Measurements from ENCODE around the gene FNBP1.

Gene FNBP1

DNA sequence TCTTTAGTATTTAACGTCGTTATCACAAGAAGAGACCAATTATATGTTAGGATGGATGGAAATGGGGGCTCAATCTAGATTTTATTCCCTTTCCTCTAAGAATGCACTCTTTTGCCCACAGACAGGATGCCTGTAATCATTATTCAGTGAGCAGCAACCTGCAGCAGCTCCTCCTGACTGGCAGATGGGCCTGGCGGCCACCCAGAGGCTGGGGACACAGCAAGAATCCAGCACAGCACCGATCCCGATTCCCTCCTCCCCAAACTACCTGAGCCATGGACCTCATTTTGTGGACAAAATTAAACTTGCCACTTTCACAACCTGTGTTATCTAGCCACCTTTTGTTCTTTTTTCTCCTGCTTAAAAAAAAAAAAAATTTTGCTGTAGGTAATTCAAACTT, 106.8 kb downstream of the FNBP1 start:
- Histone ChIP-seq H3K27ac (ENCODE audit: low read depth, low read length) (no peak overlapping the region), H3K4me2 (ENCODE audit: low read length) (no peak overlapping the region), H3K9me3 (ENCODE audit: control insufficient read depth, insufficient read depth, low read length) (no peaks in the 10 kb centered on the region), H3K9me2 (replicated peaks; ENCODE audit: control insufficient read depth, low read length) (no peaks in the 10 kb centered on the region), H3K79me2 (ENCODE audit: control insufficient read depth, low read length) (no peaks in the 10 kb centered on the region), H3K4me3 (ENCODE audit: low read length) (no peak overlapping the region), H3K4me1 (ENCODE audit: control insufficient read depth, low read length) (peaks cover 34% of the 10 kb centered on the region), H3F3A (ENCODE audit: control insufficient read depth, insufficient read depth) (peaks cover 5% of the 10 kb centered on the region; the same call in 1 of the 2 replicates), H3K27me3 (ENCODE audit: control insufficient read depth, low read length) (no peaks in the 10 kb centered on the region), H4K20me1 (ENCODE audit: control insufficient read depth, insufficient read depth, low read depth, low read length) (no peaks in the 10 kb centered on the region), H3K36me3 (ENCODE audit: control insufficient read depth, low read length) (peaks cover 15% of the 10 kb centered on the region)
- TF ChIP-seq, protein P1, sequence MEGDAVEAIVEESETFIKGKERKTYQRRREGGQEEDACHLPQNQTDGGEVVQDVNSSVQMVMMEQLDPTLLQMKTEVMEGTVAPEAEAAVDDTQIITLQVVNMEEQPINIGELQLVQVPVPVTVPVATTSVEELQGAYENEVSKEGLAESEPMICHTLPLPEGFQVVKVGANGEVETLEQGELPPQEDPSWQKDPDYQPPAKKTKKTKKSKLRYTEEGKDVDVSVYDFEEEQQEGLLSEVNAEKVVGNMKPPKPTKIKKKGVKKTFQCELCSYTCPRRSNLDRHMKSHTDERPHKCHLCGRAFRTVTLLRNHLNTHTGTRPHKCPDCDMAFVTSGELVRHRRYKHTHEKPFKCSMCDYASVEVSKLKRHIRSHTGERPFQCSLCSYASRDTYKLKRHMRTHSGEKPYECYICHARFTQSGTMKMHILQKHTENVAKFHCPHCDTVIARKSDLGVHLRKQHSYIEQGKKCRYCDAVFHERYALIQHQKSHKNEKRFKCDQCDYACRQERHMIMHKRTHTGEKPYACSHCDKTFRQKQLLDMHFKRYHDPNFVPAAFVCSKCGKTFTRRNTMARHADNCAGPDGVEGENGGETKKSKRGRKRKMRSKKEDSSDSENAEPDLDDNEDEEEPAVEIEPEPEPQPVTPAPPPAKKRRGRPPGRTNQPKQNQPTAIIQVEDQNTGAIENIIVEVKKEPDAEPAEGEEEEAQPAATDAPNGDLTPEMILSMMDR (IDR thresholded peaks at IDR 0.05; ENCODE audit: low read depth, low read length, poor library complexity, severe bottlenecking) = no peak
- TF ChIP-seq EZH2phosphoT487 (IDR thresholded peaks at IDR 0.05; ENCODE audit: borderline replicate concordance, low read length) = no peak

DNA sequence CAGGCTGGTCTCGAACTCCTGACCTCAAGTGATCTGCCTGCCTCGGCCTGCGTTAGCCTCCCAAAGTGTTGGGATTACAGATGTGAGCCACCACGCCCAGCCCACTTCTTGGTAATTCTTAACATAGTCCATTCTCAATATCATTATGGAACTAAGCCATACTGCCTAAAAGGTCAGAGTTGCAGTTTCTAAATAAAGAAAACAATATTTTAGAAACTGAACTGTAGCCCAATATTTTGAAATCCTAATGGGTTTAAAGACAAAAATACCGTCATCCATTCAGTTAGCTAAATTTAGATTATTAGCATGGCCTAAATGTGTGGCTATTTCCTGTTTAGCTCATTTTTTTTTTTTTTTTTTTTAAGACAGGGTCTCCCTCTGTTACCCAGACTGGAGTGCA, 108.2 kb downstream of the FNBP1 start:
- H3K4me1 ChIP-seq (ENCODE audit: control insufficient read depth, low read length) = peaks cover 34% of the 10 kb centered on the region
- no peak overlapping the region for H3K4me2 ChIP-seq (ENCODE audit: low read length)
- H4K20me1 ChIP-seq (ENCODE audit: control insufficient read depth, insufficient read depth, low read depth, low read length) = no peaks in the 10 kb centered on the region
- TF ChIP-seq, protein P1 (IDR thresholded peaks at IDR 0.05; ENCODE audit: low read depth, low read length, poor library complexity, severe bottlenecking) = no peak
- TF ChIP-seq EZH2phosphoT487 (IDR thresholded peaks at IDR 0.05; ENCODE audit: borderline replicate concordance, low read length) = no peak
- no peaks in the 10 kb centered on the region for H3K27me3 ChIP-seq (ENCODE audit: control insufficient read depth, low read length)
- H3K79me2 ChIP-seq (ENCODE audit: control insufficient read depth, low read length) = no peaks in the 10 kb centered on the region
- no peak overlapping the region for H3K4me3 ChIP-seq (ENCODE audit: low read length)
- peaks cover 25% of the 10 kb centered on the region for H3K36me3 ChIP-seq (ENCODE audit: control insufficient read depth, low read length)
- no peaks in the 10 kb centered on the region for H3K9me2 ChIP-seq (replicated peaks; ENCODE audit: control insufficient read depth, low read length)
- H3K27ac ChIP-seq (ENCODE audit: low read depth, low read length) = no peak overlapping the region
- peaks cover 2% of the 10 kb centered on the region; the same call in 1 of the 2 replicates for H3F3A ChIP-seq (ENCODE audit: control insufficient read depth, insufficient read depth)
- no peaks in the 10 kb centered on the region for H3K9me3 ChIP-seq (ENCODE audit: control insufficient read depth, insufficient read depth, low read length)

DNA sequence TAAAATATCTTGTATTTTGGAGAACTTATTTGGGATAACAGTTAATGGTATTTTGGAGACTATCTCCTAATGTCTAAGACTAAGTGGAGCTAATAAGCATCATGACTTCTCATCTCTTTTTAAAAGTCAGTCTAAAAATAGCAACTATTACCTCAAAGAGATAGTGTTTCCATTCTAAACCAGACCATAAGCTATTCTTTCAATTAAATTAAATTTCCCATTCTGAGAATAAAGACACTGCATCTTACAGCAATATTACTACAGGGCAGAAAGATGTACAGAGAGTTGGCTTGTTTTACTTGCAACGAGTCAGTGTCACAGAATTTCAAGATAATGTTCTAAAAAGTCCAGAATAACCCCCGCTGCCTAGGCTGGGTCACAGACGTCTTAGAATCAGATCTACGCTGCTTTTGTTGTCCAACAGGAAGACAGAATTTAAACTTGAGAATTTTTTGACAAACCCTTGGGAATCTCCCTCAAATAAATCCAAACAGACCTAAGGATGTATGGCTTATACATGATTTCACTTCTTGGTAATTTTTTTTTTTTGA, 108.9 kb downstream of the FNBP1 start:
- no peak overlapping the region for H3K4me3 ChIP-seq (ENCODE audit: low read length)
- H3K9me2 ChIP-seq (replicated peaks; ENCODE audit: control insufficient read depth, low read length) = no peaks in the 10 kb centered on the region
- H3K27me3 ChIP-seq (ENCODE audit: control insufficient read depth, low read length) = no peaks in the 10 kb centered on the region
- H3F3A ChIP-seq (ENCODE audit: control insufficient read depth, insufficient read depth) = peaks cover 2% of the 10 kb centered on the region; the same call in 1 of the 2 replicates
- H3K4me1 ChIP-seq (ENCODE audit: control insufficient read depth, low read length) = peaks cover 34% of the 10 kb centered on the region
- no peak overlapping the region for H3K27ac ChIP-seq (ENCODE audit: low read depth, low read length)
- TF ChIP-seq, protein P1 (IDR thresholded peaks at IDR 0.05; ENCODE audit: low read depth, low read length, poor library complexity, severe bottlenecking) = no peak
- no peak for TF ChIP-seq EZH2phosphoT487 (IDR thresholded peaks at IDR 0.05; ENCODE audit: borderline replicate concordance, low read length)
- H3K9me3 ChIP-seq (ENCODE audit: control insufficient read depth, insufficient read depth, low read length) = no peaks in the 10 kb centered on the region
- H3K79me2 ChIP-seq (ENCODE audit: control insufficient read depth, low read length) = no peaks in the 10 kb centered on the region
- no peaks in the 10 kb centered on the region for H4K20me1 ChIP-seq (ENCODE audit: control insufficient read depth, insufficient read depth, low read depth, low read length)
- no peak overlapping the region for H3K4me2 ChIP-seq (ENCODE audit: low read length)
- peaks cover 26% of the 10 kb centered on the region for H3K36me3 ChIP-seq (ENCODE audit: control insufficient read depth, low read length)

All from DOHH2 (cell line).